HG02798 (cell line): ENCODE results near the gene HBG2.
A peak's percentile ranks its signal among the peaks of the same experiment; 100 is the strongest.
"Not testable (repeated sequence)": the region's sequence is repeated elsewhere in the genome, so short reads cannot be mapped to it uniquely, and the experiment has no call there.

ENCODE experiments used
- ATAC-seq: cut with Tn5 transposase; IDR thresholded peaks from one replicate; pipeline ENCODE4 v1.9.1; 2021; ENCODE audit warnings: mild to moderate bottlenecking; ENCODE audit not compliant: unreplicated experiment, poor library complexity

HBG2 gene

GRCh38 chr11:5283086-5283485, 28.5 kb upstream of the HBG2 start:
- no peak for ATAC-seq

- ATAC-seq: no peak
These were observed 28.0 kb upstream of the HBG2 start for GRCh38 chr11:5282628-5283027.

GRCh38 chr11:5281596-5281995, 27.0 kb upstream of the HBG2 start:
- no peak for ATAC-seq

GRCh38 chr11:5280582-5281102, 26.1 kb upstream of the HBG2 start:
- ATAC-seq: peak; percentile 91

GRCh38 chr11:5279471-5280090, 25.0 kb upstream of the HBG2 start:
- no peak for ATAC-seq

- ATAC-seq: peak; percentile 47
These were observed 23.3 kb upstream of the HBG2 start for GRCh38 chr11:5277807-5278382.

- ATAC-seq: no peak
These were observed 22.1 kb upstream of the HBG2 start for GRCh38 chr11:5276697-5277096.

- no peak for ATAC-seq
These were observed 21.0 kb upstream of the HBG2 start for GRCh38 chr11:5275369-5276110.

GRCh38 chr11:5274395-5274794, 19.8 kb upstream of the HBG2 start:
- no peak for ATAC-seq

GRCh38 chr11:5272395-5273017, 17.9 kb upstream of the HBG2 start:
- ATAC-seq: no peak

- no peak for ATAC-seq
These were observed 15.2 kb upstream of the HBG2 start, which contains the start of gene HBE1 for GRCh38 chr11:5269715-5270147. TSS of gene HBE1 (minus strand) at chr11:5269945. CDS start at chr11:5269890, 55 bp downstream.

- no peak for ATAC-seq
These were observed 12.5 kb upstream of the HBG2 start for GRCh38 chr11:5267033-5267563.

- ATAC-seq: no peak
These were observed 12.0 kb upstream of the HBG2 start for GRCh38 chr11:5266609-5267008.

GRCh38 chr11:5265832-5266231, 11.3 kb upstream of the HBG2 start:
- ATAC-seq: no peak

GRCh38 chr11:5258543-5259262, 4.1 kb upstream of the HBG2 start:
- no peak for ATAC-seq

GRCh38 chr11:5257296-5257695, 2.7 kb upstream of the HBG2 start:
- ATAC-seq: no peak

GRCh38 chr11:5254023-5254422, 558 bp downstream of the HBG2 start:
- ATAC-seq: not testable (repeated sequence)

- not testable (repeated sequence) for ATAC-seq
These were observed 1.1 kb downstream of the HBG2 start for GRCh38 chr11:5253440-5253839.

GRCh38 chr11:5252919-5253265, 1.7 kb downstream of the HBG2 start:
- no peak for ATAC-seq
